GM21423 (cell line): ENCODE results near the gene IRF3.

Source experiments
- ATAC-seq: cut with Tn5 transposase; IDR thresholded peaks from one replicate; pipeline ENCODE4 v1.9.1; 2021; ENCODE audit warnings: mild to moderate bottlenecking, moderate library complexity; ENCODE audit not compliant: unreplicated experiment

The IRF3 gene

DNA sequence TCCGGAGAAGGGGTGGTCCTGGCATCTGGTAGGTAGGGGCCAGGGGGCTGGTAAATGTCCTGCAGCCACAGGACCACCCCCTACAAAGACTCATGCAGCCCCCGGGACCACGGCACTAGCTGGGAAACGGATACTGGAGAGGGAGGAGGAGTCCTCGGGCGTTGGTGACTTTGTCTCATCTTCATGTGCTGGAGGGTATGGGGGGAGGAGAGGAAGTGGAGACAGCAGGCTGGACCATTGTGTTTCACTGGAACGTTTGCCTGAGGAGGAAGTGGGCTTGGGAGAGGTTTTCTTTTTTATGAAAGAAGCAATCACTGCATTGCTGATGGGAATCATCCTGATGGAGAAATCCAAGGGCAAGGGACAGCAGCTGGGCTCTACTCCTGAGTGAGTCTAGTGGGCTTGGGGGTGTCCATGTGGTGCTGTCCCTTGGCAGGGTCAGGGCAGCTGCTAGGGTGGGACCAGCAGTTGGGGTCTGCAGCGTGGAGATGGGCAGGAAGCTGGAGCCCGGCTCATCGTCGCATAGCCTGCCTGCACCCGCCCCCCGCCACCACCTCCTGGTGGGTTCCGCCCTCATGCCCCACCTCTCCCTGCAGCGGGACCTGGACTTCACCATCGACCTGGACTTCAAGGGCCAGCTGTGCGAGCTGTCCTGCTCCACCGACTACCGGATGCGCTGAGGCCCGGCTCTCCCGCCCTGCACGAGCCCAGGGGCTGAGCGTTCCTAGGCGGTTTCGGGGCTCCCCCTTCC is 22.1 kb upstream of the IRF3 start:
- ATAC-seq, result no peak

DNA sequence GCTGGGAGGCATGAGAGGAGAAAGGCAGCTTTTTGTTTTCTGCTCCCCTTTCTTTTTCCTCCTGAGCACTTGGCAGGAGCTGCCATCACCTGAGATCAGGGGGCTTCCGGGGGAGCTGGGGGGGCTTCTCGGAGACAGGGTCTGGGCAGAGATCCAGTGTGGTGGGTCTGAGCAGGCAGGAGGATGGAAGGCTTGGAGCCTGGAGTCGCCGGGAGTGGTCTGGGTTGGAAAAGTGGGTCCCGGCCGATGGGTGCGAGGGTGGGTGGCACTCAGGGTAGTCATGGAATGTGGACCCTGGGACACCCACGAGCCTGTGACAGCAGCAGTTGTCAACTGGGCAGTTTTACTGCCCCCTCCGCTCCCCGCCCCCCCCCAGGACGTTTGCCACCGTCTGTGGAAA is 21.5 kb upstream of the IRF3 start:
- ATAC-seq, result no peak

DNA sequence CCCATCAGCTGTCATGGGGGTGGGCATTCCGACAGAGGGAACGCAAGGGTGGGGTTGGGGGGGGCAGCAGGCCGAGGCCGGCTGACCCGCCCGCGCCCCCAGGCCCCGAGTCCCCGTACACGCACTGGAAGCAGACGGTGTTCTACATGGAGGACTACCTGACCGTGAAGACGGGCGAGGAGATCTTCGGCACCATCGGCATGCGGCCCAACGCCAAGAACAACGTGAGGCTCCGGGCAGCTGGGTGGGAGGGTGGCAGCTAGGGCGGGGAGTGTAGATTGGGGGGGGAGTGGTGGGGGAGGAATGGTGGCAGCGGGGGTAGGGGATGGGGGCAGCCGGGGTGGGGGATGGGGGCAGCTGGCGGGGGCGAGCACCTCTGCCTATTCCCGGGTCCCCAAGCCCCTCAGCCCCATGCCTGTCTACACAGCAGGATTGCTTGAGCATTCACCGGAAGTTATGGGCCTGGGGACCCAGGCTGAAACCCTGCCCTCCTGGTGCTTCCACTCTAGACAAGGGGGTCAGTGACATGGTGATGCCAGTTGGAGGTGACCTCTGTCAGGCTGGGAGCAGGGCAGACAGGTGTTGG is 20.9 kb upstream of the IRF3 start:
- ATAC-seq, result no peak

DNA sequence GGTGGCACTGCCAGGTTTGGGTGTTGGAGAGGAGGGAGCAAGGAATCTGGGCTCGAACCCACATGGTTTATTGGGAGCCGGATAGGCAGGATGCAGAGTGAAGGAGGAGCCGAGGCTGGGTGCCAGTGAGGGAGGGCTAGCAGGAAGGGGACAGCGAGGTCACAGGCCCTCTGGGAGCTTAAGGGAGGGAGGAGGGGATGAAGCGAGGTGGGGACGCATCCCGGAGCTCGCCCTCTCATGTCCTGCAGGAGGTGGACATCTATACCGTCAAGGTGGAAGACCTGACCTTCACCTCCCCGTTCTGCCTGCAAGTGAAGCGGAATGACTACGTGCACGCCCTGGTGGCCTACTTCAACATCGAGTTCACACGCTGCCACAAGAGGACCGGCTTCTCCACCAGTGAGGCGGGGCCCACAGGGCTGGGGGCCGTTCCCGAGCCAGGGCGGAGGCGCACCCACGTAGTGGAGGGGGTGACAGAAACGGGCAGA is 20.2 kb upstream of the IRF3 start:
- no peak for ATAC-seq

DNA sequence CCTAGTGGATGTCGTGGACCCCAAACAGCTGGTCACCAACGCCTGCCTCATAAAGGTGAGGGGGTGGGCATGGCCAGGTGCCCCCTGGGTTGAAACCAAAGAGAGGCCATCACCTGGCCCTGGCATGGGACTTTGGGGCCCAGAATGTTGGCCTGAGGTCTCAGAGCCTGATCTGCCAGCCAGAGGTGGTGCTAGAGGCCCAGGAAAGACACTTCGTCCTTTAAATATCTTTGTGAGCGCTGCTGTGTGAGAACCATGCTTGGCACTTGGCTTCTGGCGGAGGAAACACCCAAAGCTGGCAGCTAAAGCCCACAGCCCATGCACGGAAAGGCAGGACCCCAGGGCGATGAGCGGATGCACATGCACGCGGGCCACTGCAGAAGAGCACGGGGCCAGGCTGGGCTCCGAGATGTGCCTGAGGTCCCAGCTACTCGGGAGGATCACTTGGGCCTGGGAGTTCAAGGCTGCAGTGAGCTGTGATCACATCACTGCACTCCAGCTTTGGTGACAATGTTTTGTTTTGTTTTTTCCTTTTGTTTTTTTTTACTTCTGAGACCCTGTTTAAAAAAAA is 19.4 kb upstream of the IRF3 start:
- ATAC-seq, result no peak

DNA sequence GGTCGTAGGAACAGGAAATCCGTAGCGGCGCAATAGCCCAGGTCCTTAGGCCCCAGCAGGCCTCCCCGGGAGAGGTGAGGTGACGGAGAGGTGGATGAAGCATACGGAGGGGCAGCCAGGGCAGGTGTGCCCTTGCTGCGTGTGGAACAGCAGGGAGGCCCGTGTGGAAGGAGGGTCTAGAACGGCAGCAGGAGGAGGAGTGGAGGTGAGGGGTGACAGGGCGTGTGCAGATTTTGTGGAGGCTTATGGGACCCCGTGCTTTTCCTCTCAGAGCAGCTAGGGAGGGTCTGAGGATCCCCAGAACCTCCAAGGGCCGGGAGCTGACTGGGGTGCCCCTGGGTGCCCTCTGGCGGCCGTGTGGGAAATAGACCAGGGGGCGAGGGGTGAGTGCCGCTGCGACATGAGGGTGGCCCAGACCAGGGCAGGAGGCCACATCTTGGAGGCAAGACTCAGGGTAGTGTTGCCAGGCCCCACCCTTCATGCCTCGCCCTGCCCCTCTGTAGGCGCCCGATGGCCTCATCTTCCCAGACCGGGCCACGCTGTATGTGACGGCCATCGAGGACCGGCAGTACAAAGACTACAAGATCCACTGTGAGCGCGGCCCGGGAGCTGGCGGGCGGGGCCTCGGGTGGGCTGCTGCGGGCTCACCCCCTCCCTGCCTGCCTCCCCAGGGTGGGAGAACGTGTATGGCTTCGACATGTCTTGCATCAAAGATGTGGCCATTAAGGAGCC is 18.8 kb upstream of the IRF3 start:
- no peak for ATAC-seq

DNA sequence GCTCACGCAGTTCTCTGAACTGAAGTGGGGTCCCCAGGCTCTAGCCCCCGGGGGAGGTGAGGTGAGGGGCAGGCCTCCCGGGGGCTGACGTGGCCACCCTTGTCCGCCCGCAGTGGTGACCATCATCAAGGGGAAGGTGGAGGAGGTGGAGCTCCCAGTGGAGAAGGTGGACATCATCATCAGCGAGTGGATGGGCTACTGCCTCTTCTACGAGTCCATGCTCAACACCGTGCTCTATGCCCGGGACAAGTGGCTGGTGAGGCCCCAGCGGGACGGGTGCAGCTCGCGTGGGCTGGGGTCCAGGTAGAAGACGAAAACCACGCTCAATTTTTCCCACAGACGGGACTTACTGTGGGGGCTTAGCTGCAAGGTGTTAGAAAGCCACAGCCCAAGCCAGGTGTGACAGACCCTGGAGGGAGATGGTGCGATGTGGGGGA is 18.2 kb upstream of the IRF3 start:
- no peak for ATAC-seq

DNA sequence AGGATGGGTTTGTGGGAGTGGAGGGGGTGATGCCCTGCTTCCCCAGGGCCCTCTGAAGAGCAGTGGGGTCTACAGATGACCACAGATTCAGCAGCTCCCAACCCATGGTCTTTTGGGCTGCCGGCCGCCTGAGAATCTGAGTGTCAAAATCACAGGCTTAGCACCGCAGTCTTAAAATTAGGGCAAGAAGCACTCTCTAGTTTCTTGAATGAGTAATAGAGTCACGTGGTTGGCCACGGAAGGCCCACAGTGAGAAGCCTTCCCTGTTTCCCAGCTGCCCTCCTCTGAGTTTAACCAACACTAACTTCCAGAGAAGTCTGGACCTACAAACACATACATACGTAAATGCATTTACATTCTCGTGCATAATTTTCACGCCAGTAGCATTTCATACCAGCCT is 16.6 kb upstream of the IRF3 start:
- no peak for ATAC-seq

DNA sequence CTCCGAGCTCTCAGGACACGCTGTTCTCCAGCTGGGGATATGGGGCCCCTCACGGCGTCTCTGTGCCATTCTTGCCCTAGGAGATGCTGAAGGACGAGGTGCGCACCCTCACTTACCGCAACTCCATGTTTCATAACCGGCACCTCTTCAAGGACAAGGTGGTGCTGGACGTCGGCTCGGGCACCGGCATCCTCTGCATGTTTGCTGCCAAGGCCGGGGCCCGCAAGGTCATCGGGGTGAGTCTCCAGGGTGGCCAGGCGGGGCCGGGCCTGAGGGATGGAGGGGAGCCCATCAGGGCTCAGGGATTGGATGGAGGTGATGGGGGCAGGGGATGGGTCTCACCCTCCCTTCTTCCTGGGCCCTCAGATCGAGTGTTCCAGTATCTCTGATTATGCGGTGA is 16.2 kb upstream of the IRF3 start:
- ATAC-seq, result no peak

DNA sequence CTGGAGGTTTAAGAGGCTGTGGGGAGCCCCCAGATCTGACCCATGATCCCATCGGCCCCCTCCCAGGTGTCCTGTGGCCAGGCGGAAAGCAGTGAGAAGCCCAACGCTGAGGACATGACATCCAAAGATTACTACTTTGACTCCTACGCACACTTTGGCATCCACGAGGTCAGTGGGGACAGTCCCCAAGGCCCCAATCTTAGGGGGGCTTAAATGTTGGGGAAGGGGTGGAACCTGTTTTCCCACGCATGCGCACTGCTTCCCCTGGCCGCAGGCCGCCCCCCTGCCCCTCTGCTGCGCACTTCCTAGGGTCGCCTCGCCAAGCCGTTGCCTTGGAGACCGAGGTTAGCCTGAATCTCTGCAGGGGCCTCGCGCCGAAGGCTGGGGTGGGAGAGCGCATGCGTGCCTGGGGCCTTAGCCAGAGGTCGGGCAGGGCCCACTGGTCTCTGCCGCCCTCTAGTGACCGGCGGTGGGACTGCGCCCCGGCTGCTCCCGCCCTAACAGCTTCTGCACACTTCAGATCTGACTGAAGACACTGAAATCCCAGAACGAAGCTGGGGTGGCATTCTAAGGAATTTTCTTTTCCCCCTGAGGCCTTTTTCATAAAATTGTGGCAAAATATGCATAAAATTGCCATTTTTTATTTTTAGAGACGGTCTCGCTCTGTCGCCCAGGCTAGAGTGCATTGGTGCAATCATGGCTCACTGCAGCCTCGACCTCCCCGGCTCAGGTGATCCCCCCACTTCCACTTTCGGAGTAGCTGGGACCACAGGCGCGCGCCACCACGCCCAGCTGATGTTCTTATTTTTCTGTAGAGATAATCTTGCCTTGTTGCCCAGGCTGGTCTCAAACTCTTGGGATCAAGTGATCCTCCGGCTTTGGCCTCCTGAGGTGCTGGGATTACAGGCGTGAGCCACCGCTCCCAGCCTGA is 15.0 kb upstream of the IRF3 start:
- ATAC-seq, result no peak

DNA sequence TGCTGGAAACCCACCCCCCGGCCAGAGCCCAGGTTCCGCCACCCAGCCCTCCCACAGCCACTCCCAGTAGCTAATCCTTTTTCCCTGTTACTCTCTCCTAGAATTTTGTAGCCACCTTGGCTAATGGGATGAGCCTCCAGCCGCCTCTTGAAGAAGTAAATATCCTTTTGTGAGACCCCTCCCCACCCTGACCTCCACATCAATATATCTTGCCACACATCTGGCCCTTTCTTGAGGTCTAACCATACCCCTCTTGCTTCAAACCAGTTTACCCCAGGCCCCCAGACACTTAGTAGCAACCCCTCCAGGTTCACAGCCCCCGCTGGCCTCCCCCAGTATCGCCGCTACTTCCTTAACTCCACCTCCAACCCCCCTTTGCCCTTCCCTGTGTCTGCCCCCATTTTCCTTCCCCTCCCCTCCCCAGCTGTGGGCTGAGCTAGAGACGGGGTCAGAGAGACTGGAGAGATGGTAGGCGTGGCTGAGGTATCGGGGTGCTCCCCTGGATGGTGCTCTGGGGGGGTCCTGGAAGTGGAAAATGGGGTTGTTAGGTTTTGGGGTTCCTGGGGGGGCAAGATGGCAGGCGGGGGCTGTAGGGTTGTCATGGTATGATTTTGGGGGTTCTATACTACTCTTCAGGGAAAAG is 14.2 kb upstream of the IRF3 start:
- no peak for ATAC-seq

DNA sequence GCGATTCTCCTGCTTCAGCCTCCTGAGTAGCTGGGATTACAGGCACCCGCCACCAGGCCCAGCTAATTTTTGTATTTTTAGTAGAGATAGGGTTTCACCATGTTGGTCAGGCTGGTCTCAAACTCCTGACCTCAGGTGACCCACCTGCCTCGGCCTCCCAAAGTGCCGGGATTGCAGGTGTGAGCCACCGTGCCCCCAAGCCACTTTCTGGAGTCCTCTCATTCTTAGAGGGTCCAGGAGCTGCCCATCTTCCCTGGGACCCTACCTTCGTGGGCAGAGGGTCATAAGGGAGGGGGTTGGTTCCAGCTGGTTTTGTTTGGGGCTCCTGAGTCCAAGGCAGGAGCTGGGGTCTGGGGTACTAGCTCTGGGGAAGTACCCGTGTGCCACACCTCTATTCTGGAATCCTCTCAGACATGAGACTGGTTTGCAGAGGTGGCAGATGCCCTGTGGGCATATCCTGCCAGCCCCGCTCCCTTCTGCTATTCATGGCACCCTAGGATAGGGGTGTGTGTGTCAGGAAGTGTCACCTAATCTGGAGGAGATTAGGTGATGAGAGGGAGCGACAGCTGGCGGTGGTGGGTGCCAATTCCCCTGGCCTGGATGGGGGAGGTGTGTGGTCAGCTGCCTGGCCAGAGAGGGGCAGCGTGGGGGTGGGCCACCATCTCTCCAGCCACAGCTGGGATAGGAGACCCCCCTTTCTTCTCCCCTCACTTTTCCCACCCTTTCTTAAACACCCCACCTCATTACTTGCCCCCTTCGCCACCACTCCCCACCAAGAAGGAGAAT is 13.5 kb upstream of the IRF3 start:
- no peak for ATAC-seq

DNA sequence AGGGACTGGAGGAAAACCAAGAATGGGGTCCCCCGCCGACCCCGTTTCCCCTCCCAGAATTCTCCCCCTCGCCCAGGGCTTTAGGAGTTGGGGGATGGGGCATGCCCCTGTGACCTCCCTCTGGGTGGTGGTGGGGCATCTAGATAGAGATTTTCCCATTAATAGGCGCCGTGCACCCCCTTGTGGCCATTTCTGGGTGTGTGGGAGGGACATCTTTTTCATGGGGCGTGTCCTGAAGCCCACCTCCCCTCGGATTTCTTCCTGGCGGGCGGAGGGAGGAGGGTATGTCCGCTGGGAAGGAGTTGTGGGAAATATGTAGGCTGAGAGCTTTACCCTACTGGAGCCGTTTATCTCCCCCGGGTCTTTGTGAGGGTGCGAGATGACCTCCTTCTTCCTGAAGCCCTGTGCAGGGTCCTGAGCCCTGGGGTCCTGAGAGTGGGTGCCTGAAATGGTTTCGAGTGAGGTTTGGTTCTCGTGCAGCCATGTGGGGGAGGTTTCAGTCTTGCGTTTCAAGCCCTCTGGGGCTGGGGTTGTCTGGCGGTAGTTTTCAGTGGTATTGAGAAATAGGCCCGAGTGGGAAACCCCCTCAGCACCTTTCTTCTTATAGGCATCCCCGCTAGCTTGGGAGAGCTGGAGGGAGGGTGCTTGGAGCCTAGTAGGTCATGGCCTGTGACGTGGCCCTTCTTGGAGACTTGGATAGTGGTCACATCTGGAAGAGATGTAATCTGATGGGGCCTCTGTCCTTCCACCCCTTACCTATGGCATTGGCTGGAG is 12.4 kb upstream of the IRF3 start:
- no peak for ATAC-seq

DNA sequence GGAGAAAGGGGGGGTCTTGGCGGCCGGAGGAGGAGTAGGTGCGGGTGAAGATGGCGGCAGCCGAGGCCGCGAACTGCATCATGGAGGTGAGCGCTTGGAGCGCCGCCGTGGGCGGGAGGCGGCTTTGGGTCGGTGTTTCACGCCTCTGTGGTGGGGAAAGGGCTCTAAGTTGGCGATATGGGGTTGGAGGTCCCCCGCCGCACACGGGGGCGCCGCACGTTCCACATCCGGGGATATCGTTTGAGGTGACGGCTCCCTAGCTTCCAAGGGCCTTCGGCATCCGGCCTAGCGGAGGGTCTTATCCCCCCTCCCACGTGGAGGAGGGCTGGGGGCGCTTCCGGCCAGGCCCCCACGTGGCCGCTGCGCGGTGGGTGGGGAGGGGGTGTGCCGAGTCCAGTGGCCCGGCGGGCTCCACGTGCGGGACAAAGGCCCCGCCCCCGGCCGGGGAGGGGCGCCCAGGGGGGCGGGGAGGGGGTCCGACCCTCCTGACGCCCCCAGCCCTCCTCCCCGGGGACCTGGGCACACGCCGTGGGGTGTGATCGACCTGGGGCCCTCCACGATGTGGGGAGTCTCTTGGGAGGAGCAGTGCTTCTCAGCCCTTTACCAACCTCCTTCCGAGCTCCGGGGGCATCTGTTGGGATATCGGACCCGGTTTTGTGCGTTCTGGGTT is 11.7 kb upstream of the IRF3 start, which contains the start of gene PRMT1:
Gene PRMT1 (plus strand): TSS at position 41 of the 670 bp plus-strand sequence. CDS start 10 bp downstream, at position 51.
- ATAC-seq, result no peak

DNA sequence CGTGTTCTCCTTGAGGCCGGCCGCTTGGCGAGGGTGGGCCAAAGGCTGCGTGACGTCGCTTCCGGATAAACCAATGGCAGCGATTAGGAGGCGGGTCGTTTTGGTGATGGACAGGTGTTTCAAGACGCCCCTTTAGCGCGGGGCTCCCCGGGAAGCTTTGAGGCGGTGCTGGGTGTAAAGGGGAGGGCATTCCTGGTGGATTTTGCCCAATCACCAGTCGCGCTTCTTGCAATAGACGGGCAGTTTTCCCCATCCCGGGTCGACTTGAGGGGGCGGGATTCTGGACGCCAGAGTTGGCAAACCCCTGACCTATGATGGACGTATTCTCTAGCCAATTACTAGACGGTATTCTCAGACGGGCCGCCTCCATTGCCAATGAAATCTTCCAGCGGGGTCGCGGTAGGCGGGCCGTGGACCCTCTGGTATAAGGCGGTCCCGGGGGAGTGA is 11.2 kb upstream of the IRF3 start:
- peak; percentile 70 for ATAC-seq

DNA sequence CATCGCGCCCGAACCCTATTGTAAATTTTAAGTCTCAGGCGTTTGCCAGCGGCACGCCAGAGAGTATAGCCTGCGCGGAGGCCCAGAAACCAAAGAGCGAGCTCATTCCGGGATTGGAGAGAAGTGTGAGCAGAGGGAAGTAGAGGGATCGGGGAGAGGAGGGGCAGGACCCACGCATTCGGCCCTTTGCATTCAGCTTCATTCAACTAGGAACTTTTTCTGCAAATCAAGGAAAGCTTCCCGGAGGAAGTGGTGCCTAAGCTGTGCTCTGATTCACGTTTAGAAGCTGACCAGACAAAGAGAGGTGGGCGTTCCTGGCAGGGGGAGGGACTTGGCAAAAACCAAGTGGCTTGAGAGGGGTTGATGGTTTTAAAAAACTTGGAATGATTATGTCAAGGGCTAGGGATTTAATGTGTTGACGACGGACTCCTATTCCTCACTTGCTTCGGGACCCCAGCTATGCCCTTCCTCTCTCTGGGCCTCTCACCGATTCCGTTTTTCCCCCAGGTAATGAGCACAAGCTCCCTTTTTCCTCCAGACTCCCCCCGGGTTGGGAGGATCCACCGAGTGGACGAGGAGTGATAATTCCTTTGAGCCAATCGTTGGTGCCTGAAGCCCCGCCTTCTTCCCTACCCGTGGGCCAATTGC is 10.6 kb upstream of the IRF3 start:
- no peak for ATAC-seq
